CD4-positive, alpha-beta T cell treated with Interleukin-12 subunit alpha and Interleukin-12 subunit beta, for 1 hour (primary cell): ENCODE measurements around the gene GEMIN7.
"Not testable (repeated sequence)": the region's sequence is repeated elsewhere in the genome, so short reads cannot be mapped to it uniquely, and the experiment has no call there.

Source experiments
- DNase-seq: peaks from one replicate; pipeline ENCODE4 v3.0.0-alpha.2; 2020

GEMIN7 gene

DNA sequence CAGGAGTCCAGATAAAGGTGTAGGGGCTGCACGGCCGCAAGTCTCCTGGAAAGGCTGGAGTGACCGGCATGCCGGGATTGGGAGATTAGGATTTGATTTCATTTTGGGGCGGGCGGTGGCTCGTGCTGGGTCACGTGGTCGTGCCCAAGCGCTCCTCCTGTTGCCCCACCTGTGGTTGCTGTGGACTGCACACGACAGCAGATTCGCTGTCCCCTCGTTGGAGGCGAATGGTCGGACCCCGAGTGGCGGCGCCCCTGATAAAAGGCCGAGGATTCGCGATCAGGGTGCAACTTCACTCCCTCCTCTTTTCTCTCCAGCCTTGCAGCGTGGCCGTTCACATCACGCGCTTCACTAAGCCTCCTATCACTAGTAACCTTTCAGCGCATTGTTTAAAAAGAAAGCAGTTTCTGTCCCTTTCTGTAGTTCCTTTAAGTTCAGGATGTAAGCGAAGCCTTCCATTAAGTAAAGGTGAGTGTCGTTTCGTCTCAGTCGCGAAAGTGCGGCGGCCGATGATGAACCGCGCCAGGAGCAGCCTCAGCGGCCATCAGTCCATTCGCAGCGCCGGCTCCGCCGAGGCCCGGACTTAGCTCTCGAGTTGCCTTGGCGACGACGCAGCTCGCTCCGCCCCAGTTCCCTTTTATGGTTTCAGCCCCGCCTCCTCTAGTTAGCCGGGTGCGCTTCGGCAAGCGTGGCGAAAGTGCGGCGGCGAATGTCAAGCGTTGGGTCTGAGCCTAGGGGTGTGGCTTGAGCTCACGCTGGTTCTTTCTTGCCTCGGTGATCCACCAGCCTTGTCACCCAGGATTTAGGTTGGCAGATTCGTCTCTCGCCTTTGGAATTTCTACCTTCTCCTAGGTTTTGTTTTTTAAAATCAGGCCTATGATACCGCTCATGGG lies 12.2 kb downstream of the GEMIN7 start:
- DNase-seq = peak; percentile 98

DNA sequence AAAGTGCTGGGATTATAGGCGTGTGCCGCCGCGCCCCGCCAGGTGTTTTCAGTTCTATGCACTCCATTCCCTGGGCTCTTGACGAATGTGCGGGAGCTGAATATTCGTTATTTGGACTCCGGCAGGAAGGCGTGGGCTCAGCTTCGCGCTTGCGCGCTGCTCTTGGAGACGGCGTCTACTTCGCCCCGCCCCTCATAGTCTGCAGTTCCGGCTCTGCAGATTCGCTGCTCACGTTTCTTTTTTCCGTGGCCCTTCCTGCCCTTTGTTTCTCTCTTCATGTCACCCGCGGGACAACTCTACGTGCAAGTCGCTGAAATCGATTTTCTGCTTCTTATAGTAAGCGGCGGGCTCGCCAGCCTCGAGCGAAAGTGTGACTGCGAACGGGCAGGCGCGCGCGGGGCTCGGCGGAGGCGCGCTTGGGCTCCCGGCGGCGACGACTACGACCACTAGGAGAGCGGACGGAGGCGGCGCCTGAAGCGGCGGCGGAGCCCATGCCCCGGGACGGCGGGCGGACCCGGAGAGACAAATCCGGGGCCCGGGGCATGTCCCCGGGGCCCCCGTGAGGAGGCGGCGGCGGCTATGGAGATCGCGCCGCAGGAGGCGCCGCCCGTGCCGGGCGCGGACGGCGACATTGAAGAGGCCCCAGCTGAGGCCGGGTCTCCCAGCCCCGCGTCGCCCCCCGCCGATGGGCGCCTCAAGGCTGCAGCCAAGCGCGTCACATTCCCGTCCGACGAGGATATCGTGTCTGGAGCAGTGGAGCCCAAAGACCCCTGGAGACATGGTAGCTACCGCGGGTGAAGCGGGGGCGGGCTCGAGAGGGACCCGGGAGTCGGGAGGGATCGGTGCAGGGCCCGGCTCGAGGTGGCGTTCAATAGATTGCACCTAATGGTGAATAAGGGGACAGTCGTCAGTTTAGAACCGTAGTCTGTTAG lies 14.0 kb downstream of the GEMIN7 start, which contains the start of gene PPP1R37:
TSS of gene PPP1R37 (plus strand) at position 433 of the 932 bp plus-strand sequence. CDS start at position 580, 147 bp downstream.
- DNase-seq = peak; percentile 95

DNA sequence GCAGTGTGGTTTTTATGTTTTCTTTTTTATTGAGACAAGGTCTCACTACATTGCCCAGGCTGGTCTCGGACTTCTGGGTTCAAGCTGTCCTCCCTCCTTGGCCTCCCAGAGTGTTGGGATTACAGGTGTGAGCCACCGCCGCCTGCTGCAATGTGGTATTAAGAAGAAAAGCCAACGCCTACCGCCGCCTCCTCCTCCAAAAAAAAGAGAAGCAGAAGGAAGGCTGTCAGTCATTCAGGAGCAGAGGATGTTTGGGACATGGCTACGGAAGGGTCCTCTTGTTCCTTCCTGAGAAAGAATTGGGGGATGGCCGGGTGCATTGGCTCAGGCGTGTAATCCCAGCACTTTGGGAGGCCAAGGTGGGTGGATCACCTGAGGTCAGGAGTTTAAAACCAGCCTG lies 15.1 kb downstream of the GEMIN7 start:
- no peak for DNase-seq

GRCh38 chr19:45094707-45095106 lies 15.6 kb downstream of the GEMIN7 start:
- no peak for DNase-seq

- no peak for DNase-seq
Measured at GRCh38 chr19:45095496-45096413, 16.7 kb downstream of the GEMIN7 start.

- no peak for DNase-seq
Measured at GRCh38 chr19:45096700-45097099, 17.6 kb downstream of the GEMIN7 start.

- DNase-seq = no peak
Measured at GRCh38 chr19:45097450-45097775, 18.4 kb downstream of the GEMIN7 start.

- DNase-seq = no peak
Measured at GRCh38 chr19:45097776-45098520, 18.9 kb downstream of the GEMIN7 start.

GRCh38 chr19:45098521-45099466 lies 19.7 kb downstream of the GEMIN7 start:
- DNase-seq = no peak

- DNase-seq = no peak
Measured at GRCh38 chr19:45099467-45100191, 20.6 kb downstream of the GEMIN7 start.

- DNase-seq = no peak
Measured at GRCh38 chr19:45100201-45100600, 21.1 kb downstream of the GEMIN7 start.

GRCh38 chr19:45100846-45101252 lies 21.8 kb downstream of the GEMIN7 start:
- no peak for DNase-seq

GRCh38 chr19:45101806-45102205 lies 22.7 kb downstream of the GEMIN7 start:
- DNase-seq = no peak

- no peak for DNase-seq
Measured at GRCh38 chr19:45102481-45102880, 23.4 kb downstream of the GEMIN7 start.

- peak; percentile 55 for DNase-seq
Measured at GRCh38 chr19:45103156-45103507, 24.1 kb downstream of the GEMIN7 start.

GRCh38 chr19:45103508-45104319 lies 24.7 kb downstream of the GEMIN7 start:
- DNase-seq = peak; percentile 11

GRCh38 chr19:45104658-45105349 lies 25.7 kb downstream of the GEMIN7 start:
- DNase-seq = peak; percentile 10

DNA sequence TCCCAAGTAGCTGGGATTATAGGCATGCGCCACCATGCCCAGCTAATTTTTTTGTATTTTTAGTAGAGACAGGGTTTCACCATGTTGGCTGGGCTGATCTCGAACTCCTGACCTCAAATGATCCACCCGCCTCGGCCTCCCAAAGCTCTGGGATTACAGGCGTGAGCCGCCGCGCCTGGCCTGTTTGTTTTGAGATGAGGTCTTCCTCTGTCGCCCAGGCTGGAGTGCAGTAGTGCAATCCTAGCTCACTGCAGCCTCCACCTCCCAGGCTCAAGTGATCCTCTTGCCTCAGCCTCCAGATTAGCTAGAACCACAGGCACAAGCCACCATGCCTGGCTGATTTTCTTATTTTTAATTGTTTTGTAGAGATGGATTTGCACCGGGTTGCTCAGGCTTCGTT lies 27.3 kb downstream of the GEMIN7 start:
- DNase-seq = not testable (repeated sequence)
